ENCODE results near the gene ARID1A. TPM values are rescaled to one million over a fixed set of nuclear protein-coding genes. Genes with fewer than 3 reads are reported as not detected.

The ARID1A gene
- 67.0 and 77.2 TPM in 2 replicates for total RNA-seq
- polyA plus RNA-seq: 36.9 and 39.0 TPM in 2 replicates
- polyA plus RNA-seq (2011; cell fraction: cytosol; rRNA removed): 33.9 and 37.5 TPM in 2 replicates
- polyA plus RNA-seq (2011; cell fraction: nucleus; rRNA removed): 69.0 and 81.0 TPM in 2 replicates
- 30.6 and 34.7 TPM in 2 replicates for polyA plus RNA-seq (2012)
- polyA minus RNA-seq: 57.2 and 66.1 TPM in 2 replicates
- 22.1 TPM for polyA minus RNA-seq (2011; cell fraction: cytosol; rRNA and poly(A)+ RNA removed)
- polyA minus RNA-seq (2011; cell fraction: nucleus; rRNA and poly(A)+ RNA removed): 54.8 and 54.9 TPM in 2 replicates
- percentile 91 among the genes with signal in this experiment for Bru-seq, nascent RNA
- BruChase-seq, experiment 1, labeled RNA remaining after a 6-hour chase: percentile 88 among the genes with signal in this experiment
- BruChase-seq, experiment 2, labeled RNA remaining after a 2-hour chase: percentile 93 among the genes with signal in this experiment
- long read RNA-seq, full-length matches to known transcripts: 49 of 78 reads
- long read RNA-seq, partial matches to known transcripts: 25 of 78 reads
- long read RNA-seq, other reads (novel, unspliced or antisense): 4 of 78 reads

DNA sequence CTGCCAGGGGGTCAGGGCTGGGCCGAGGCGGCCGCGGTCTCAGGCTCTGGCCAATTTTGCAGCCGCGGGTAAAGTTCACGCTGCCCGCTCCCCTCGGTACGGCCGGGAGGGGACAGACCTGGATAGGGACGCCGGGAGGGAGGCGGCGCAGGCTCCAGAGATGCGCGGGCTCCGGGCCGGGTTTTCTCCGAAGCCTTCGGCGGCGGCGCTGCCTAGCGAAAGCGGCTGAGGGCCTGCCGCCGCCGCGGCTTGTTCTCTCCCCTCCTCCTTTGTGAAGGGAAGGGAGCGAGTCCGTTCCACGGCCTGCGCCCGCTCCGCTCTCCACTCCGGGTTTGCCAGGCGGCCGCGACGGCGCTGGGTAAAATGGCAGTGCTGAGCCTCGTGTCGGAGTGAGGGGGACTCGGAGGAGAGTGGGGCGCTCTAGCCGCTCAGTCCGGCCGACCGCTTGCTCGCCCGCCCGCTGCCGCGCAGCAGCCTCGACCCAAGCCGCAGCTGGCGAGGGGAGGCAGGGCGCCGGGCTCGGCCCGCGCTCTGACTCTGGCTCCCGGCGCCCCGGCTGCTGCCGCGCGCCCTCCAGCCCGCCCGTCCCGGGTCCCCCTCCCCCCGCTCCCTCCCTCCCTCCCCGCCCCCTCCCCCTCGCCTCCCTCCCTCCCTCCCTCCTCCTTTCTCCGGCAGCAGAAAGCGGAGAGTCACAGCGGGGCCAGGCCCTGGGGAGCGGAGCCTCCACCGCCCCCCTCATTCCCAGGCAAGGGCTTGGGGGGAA is at the start of gene ARID1A:
ARID1A (plus strand) TSS at position 660 of the 763 bp plus-strand sequence. CDS start 389 bp downstream, outside the sequence.
- no peaks in the 10 kb centered on the region for H3K9me3 ChIP-seq (replicated peaks; ENCODE audit: control insufficient read depth, insufficient read depth, low read length)
- TF ChIP-seq MYC (IDR thresholded peaks at IDR 0.05; ENCODE audit: low read depth, low read length) (peak; percentile 59), FOS (IDR thresholded peaks at IDR 0.05; ENCODE audit: borderline replicate concordance, insufficient read depth, low read length) (no peak), JUN (IDR thresholded peaks at IDR 0.05; ENCODE audit: borderline replicate concordance, insufficient read depth, insufficient read length, low read depth) (no peak), EZH2 (IDR thresholded peaks at IDR 0.05; ENCODE audit: borderline replicate concordance, low read depth, low read length, severe bottlenecking) (no peak), GATA2 (IDR thresholded peaks at IDR 0.05; ENCODE audit: insufficient read depth, insufficient read length, low read depth, low read length) (no peak), POLR2A (IDR thresholded peaks at IDR 0.05; ENCODE audit: low read depth, low read length) (peak; percentile 86), POLR2AphosphoS5 (IDR thresholded peaks at IDR 0.05; ENCODE audit: insufficient read depth, low read depth, low read length) (peak; percentile 96)
- TF ChIP-seq, protein P1, sequence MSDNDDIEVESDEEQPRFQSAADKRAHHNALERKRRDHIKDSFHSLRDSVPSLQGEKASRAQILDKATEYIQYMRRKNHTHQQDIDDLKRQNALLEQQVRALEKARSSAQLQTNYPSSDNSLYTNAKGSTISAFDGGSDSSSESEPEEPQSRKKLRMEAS (IDR thresholded peaks at IDR 0.05; ENCODE audit: insufficient read depth, insufficient read length): peak; percentile 42
- TF ChIP-seq, protein P2, sequence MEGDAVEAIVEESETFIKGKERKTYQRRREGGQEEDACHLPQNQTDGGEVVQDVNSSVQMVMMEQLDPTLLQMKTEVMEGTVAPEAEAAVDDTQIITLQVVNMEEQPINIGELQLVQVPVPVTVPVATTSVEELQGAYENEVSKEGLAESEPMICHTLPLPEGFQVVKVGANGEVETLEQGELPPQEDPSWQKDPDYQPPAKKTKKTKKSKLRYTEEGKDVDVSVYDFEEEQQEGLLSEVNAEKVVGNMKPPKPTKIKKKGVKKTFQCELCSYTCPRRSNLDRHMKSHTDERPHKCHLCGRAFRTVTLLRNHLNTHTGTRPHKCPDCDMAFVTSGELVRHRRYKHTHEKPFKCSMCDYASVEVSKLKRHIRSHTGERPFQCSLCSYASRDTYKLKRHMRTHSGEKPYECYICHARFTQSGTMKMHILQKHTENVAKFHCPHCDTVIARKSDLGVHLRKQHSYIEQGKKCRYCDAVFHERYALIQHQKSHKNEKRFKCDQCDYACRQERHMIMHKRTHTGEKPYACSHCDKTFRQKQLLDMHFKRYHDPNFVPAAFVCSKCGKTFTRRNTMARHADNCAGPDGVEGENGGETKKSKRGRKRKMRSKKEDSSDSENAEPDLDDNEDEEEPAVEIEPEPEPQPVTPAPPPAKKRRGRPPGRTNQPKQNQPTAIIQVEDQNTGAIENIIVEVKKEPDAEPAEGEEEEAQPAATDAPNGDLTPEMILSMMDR (IDR thresholded peaks at IDR 0.05; ENCODE audit: extremely low read depth in 1 of 2, insufficient read depth in 1 of 2, low read depth in 1 of 2, low read length in 2 of 2): peak in 1 of 2 donors; percentile 12
- peaks cover 43% of the 10 kb centered on the region for H3K79me2 ChIP-seq (ENCODE audit: control insufficient read depth, insufficient read depth, low read length)
- H3K36me3 ChIP-seq (ENCODE audit: control insufficient read depth in 2 of 2, extremely low read depth in 1 of 2, insufficient read depth in 2 of 2, low read length in 2 of 2): no peaks in the 10 kb centered on the region
- H3K9me1 ChIP-seq (replicated peaks; ENCODE audit: control insufficient read depth, extremely low read depth, insufficient read depth, low read length): no peaks in the 10 kb centered on the region
- H3K27me3 ChIP-seq (ENCODE audit: control insufficient read depth in 2 of 2, insufficient read depth in 2 of 2, low read length in 2 of 2): no peaks in the 10 kb centered on the region
- intact Hi-C loops (cut with micrococcal nuclease) (loop anchor here (5.0 to 10.0 kb wide), 2 partner anchors 172 to 1859 kb away; partner anchors contain the start of gene TRNAU1AP), dilution Hi-C loops (cut with MboI; ENCODE audit: extremely low pct_ligation_motif_present, low sequenced_read_pairs) (no loop called here)
- ChIA-PET CTCF (interaction anchor here (1.5 to 9.3 kb wide), 4 partner anchors 28 to 94 kb away, joined by 5 to 81 read pairs (median 12); partner anchors contain the start of gene PIGV), POLR2A (no interaction called here)
- peak within 1 kb of the TSS; percentile 74 for H3K27ac ChIP-seq (ENCODE audit: insufficient read depth, low read depth, low read length)
- DNase-seq (ENCODE audit: low read depth, low spot score): peak; percentile 98
- peak within 1 kb of the TSS; percentile 56 to 83 (median 81) for H3K4me3 ChIP-seq (replicated peaks in 1 of 3; ENCODE audit: insufficient read depth in 1 of 3, low read depth in 1 of 3, low read length in 3 of 3)
- peaks cover 16% of the 10 kb centered on the region for H4K20me1 ChIP-seq (replicated peaks; ENCODE audit: control insufficient read depth, extremely low read depth, insufficient read depth, low read length)
- H3K9ac ChIP-seq (replicated peaks; ENCODE audit: extremely low read depth, insufficient read depth, low read length): peak within 1 kb of the TSS; percentile 88
- FAIRE-seq: peak; percentile 92
- H2AFZ ChIP-seq (ENCODE audit: low read depth, low read length): peak within 1 kb of the TSS; percentile 91
- H3K4me2 ChIP-seq (ENCODE audit: insufficient read depth, low read length): peak within 1 kb of the TSS; percentile 88
- BruUV-seq (replicated peaks): TSS peak; percentile 15
- H3K4me1 ChIP-seq (ENCODE audit: control insufficient read depth, extremely low read depth, insufficient read depth, low read length): peaks cover 50% of the 10 kb centered on the region
